Osteocyte (in vitro differentiated cells): ENCODE measurements around the gene IL3RA. TPM values are rescaled to one million over a fixed set of nuclear protein-coding genes. Genes with fewer than 3 reads are reported as not detected.

Experiments used
- DNase-seq: peaks from one replicate; pipeline ENCODE4 v3.0.0; 2021; ENCODE audit warnings: mixed read lengths; ENCODE audit not compliant: unreplicated experiment; ENCODE audit errors: extremely low spot score
- H3K27ac Mint-ChIP-seq: one replicate; pipeline ENCODE4 v1.8.0; 2021; ENCODE audit warnings: mild to moderate bottlenecking, mixed read lengths; ENCODE audit not compliant: unreplicated experiment
- H3K27me3 Mint-ChIP-seq: one replicate; pipeline ENCODE4 v1.8.0; 2021; ENCODE audit warnings: mixed read lengths; ENCODE audit not compliant: unreplicated experiment
- H3K36me3 Mint-ChIP-seq: one replicate; pipeline ENCODE4 v1.8.0; 2021; ENCODE audit warnings: mixed read lengths; ENCODE audit not compliant: unreplicated experiment
- H3K4me1 Mint-ChIP-seq: one replicate; pipeline ENCODE4 v1.8.0; 2021; ENCODE audit warnings: mixed read lengths; ENCODE audit not compliant: unreplicated experiment
- H3K4me3 Mint-ChIP-seq: one replicate; pipeline ENCODE4 v1.8.0; 2021; ENCODE audit warnings: mild to moderate bottlenecking, moderate library complexity, mixed read lengths; ENCODE audit not compliant: unreplicated experiment
- H3K9me3 Mint-ChIP-seq: one replicate; pipeline ENCODE4 v1.8.0; 2021; ENCODE audit warnings: mixed read lengths; ENCODE audit not compliant: unreplicated experiment
- CTCF ChIP-seq: fragments of 200-600 bp; sonication (generic); IDR thresholded peaks from 2 replicates; pipeline ENCODE4 v1.5.0; 2021; ENCODE audit warnings: antibody characterized with exemption, mild to moderate bottlenecking, moderate library complexity
- total RNA-seq: library from RNA; stranded (reverse); gene quantifications from 2 replicates; pipeline ENCODE4 v1.2.1, GENCODE V29; 2021

The IL3RA gene
- total RNA-seq, 1 donor from 2014 or later, result 0.24 TPM

- Mint-ChIP-seq H3K27ac (peak overlapping the region; percentile 27), H3K9me3 (no peaks in the 10 kb centered on the region), H3K27me3 (no peaks in the 10 kb centered on the region), H3K4me3 (no peak overlapping the region), H3K4me1 (peaks cover 13% of the 10 kb centered on the region), H3K36me3 (peaks cover 29% of the 10 kb centered on the region)
- no peak for TF ChIP-seq CTCF
- no peak for DNase-seq
These were observed 48.2 kb downstream of the IL3RA start for GRCh38 chrX:1384658-1385252.

GRCh38 chrX:1385253-1386223 lies 49.0 kb downstream of the IL3RA start:
- peaks cover 32% of the 10 kb centered on the region for H3K36me3 Mint-ChIP-seq
- H3K4me3 Mint-ChIP-seq, result no peak overlapping the region
- TF ChIP-seq CTCF, result no peak
- no peak for DNase-seq
- H3K9me3 Mint-ChIP-seq, result no peaks in the 10 kb centered on the region
- peaks cover 16% of the 10 kb centered on the region for H3K4me1 Mint-ChIP-seq
- H3K27ac Mint-ChIP-seq, result no peak overlapping the region
- no peaks in the 10 kb centered on the region for H3K27me3 Mint-ChIP-seq

GRCh38 chrX:1386338-1387127 lies 49.9 kb downstream of the IL3RA start:
- no peak for DNase-seq
- TF ChIP-seq CTCF, result no peak
- H3K4me1 Mint-ChIP-seq, result peaks cover 22% of the 10 kb centered on the region
- no peak overlapping the region for H3K27ac Mint-ChIP-seq
- H3K27me3 Mint-ChIP-seq, result no peaks in the 10 kb centered on the region
- no peak overlapping the region for H3K4me3 Mint-ChIP-seq
- peaks cover 36% of the 10 kb centered on the region for H3K36me3 Mint-ChIP-seq
- H3K9me3 Mint-ChIP-seq, result no peaks in the 10 kb centered on the region

- Mint-ChIP-seq H3K4me1 (peaks cover 21% of the 10 kb centered on the region), H3K27me3 (no peaks in the 10 kb centered on the region), H3K9me3 (no peaks in the 10 kb centered on the region), H3K4me3 (no peak overlapping the region), H3K36me3 (peaks cover 36% of the 10 kb centered on the region), H3K27ac (no peak overlapping the region)
- no peak for TF ChIP-seq CTCF
- no peak for DNase-seq
These were observed 50.7 kb downstream of the IL3RA start for GRCh38 chrX:1387141-1387776.
